ENCODE measurements around the gene SRMS. TPM values are rescaled to one million over a fixed set of nuclear protein-coding genes. Genes with fewer than 3 reads are reported as not detected.

SRMS gene
- total and polyA plus RNA-seq, 2 of the 13 experiments (the other 11 are each of a cell fraction or from before 2014, with no cell fraction given) = not detected

GRCh38 chr20:63557481-63557891 is 9.9 kb upstream of the SRMS start (continued):
- no peak for TF ChIP-seq E2F5 (CRISPR knock-in tag; conservative IDR thresholded peaks at IDR 0.05)
- no peak for TF ChIP-seq ZNF792 (CRISPR knock-in tag; IDR thresholded peaks at IDR 0.05)
- no peak for TF ChIP-seq HMG20B (CRISPR knock-in tag; conservative IDR thresholded peaks at IDR 0.05)
- TF ChIP-seq ZMYM3 (CRISPR knock-in tag; IDR thresholded peaks at IDR 0.05) = peak; percentile 40
- TF ChIP-seq EEA1 (CRISPR knock-in tag; IDR thresholded peaks at IDR 0.05; ENCODE audit: borderline replicate concordance) = no peak
- TF ChIP-seq ZNF556 (CRISPR knock-in tag; IDR thresholded peaks at IDR 0.05; ENCODE audit: borderline replicate concordance) = peak; percentile 57; the same call in 1 of the 2 replicates
- TF ChIP-seq NCOA5 (CRISPR knock-in tag; IDR thresholded peaks at IDR 0.05) = no peak
- TF ChIP-seq SIX1 (CRISPR knock-in tag; IDR thresholded peaks at IDR 0.05; ENCODE audit: borderline replicate concordance) = no peak
- TF ChIP-seq ZFX (CRISPR knock-in tag; IDR thresholded peaks at IDR 0.05; ENCODE audit: low read depth) = peak; percentile 65
- TF ChIP-seq DR1 (CRISPR knock-in tag; IDR thresholded peaks at IDR 0.05) = no peak
- TF ChIP-seq UBTF (CRISPR knock-in tag; IDR thresholded peaks at IDR 0.05) = peak; percentile 63
- peak; percentile 89 for TF ChIP-seq HNF4A (CRISPR knock-in tag; IDR thresholded peaks at IDR 0.05)
- TF ChIP-seq THAP8 (CRISPR knock-in tag; IDR thresholded peaks at IDR 0.05; ENCODE audit: borderline replicate concordance) = 0 out of 2 replicates have a peak, but pooled peaks have one; percentile 22
- no peak for TF ChIP-seq CENPT (CRISPR knock-in tag; IDR thresholded peaks at IDR 0.05; ENCODE audit: low read depth)
- TF ChIP-seq ZNF652 (CRISPR knock-in tag; IDR thresholded peaks at IDR 0.05; ENCODE audit: borderline replicate concordance, low read depth) = no peak
- no peak for TF ChIP-seq TFE3 (CRISPR knock-in tag; IDR thresholded peaks at IDR 0.05)
- TF ChIP-seq ZNF800 (CRISPR knock-in tag; IDR thresholded peaks at IDR 0.05) = 0 out of 2 replicates have a peak, but pooled peaks have one; percentile 27
- no peak for TF ChIP-seq SIN3B (IDR thresholded peaks at IDR 0.05; ENCODE audit: low read length)
- TF ChIP-seq ZNF331 (CRISPR knock-in tag; IDR thresholded peaks at IDR 0.05) = no peak
- TF ChIP-seq XBP1 (CRISPR knock-in tag; IDR thresholded peaks at IDR 0.05) = no peak
- no peak for TF ChIP-seq ZNF709 (CRISPR knock-in tag; IDR thresholded peaks at IDR 0.05)
- peak; percentile 34; the same call in 1 of the 2 replicates for TF ChIP-seq ZNF740 (CRISPR knock-in tag; IDR thresholded peaks at IDR 0.05)
- peak; percentile 33; the same call in 1 of the 2 replicates for TF ChIP-seq ZBTB38 (CRISPR knock-in tag; IDR thresholded peaks at IDR 0.05)
- no peak; the same call in 1 of the 2 replicates for TF ChIP-seq ZNF550 (CRISPR knock-in tag; IDR thresholded peaks at IDR 0.05; ENCODE audit: borderline replicate concordance)
- TF ChIP-seq PAF1 (CRISPR knock-in tag; IDR thresholded peaks at IDR 0.05) = no peak
